COLO668 (cell line): ENCODE results near the gene POM121.
"Not testable (repeated sequence)": the region's sequence is repeated elsewhere in the genome, so short reads cannot be mapped to it uniquely, and the experiment has no call there.

Experiments used
- DNase-seq: peaks from one replicate; lab custom pipeline; 2025; ENCODE audit not compliant: unreplicated experiment; lab: John Stamatoyannopoulos, UW

Gene POM121

GRCh38 chr7:72949276-72949675, 24.4 kb downstream of the POM121 start:
- not testable (repeated sequence) for DNase-seq

GRCh38 chr7:72949686-72950085, 24.8 kb downstream of the POM121 start:
- not testable (repeated sequence) for DNase-seq

GRCh38 chr7:72950432-72950831, 25.5 kb downstream of the POM121 start:
- DNase-seq = not testable (repeated sequence)

GRCh38 chr7:72953901-72954562, 29.1 kb downstream of the POM121 start:
- DNase-seq = not testable (repeated sequence)

- not testable (repeated sequence) for DNase-seq
Observed at GRCh38 chr7:72954563-72955198, 29.8 kb downstream of the POM121 start.

- DNase-seq = not testable (repeated sequence)
Observed at GRCh38 chr7:72960029-72960428, 35.1 kb downstream of the POM121 start.

- not testable (repeated sequence) for DNase-seq
Observed at GRCh38 chr7:72960626-72961345, 35.9 kb downstream of the POM121 start.

GRCh38 chr7:72961346-72961650, 36.4 kb downstream of the POM121 start:
- not testable (repeated sequence) for DNase-seq

GRCh38 chr7:72963056-72963455, 38.2 kb downstream of the POM121 start:
- DNase-seq = not testable (repeated sequence)

GRCh38 chr7:72965186-72965975, 40.5 kb downstream of the POM121 start:
- DNase-seq = not testable (repeated sequence)

- not testable (repeated sequence) for DNase-seq
Observed at GRCh38 chr7:72966892-72967291, 42.0 kb downstream of the POM121 start.

GRCh38 chr7:72968980-72969516, 44.2 kb downstream of the POM121 start, which contains the start of gene TRIM74:
TRIM74 (minus strand) TSS chr7:72969466; CDS start chr7:72966157, 3,309 bp downstream.
- DNase-seq = not testable (repeated sequence)

GRCh38 chr7:72969688-72970087, 44.8 kb downstream of the POM121 start:
- not testable (repeated sequence) for DNase-seq

- not testable (repeated sequence) for DNase-seq
Observed at GRCh38 chr7:72971505-72971904, 46.6 kb downstream of the POM121 start.

GRCh38 chr7:72974781-72975180, 49.9 kb downstream of the POM121 start:
- DNase-seq = not testable (repeated sequence)

GRCh38 chr7:72975656-72976286, 50.9 kb downstream of the POM121 start:
- not testable (repeated sequence) for DNase-seq

- not testable (repeated sequence) for DNase-seq
Observed at GRCh38 chr7:72976434-72976833, 51.5 kb downstream of the POM121 start.

GRCh38 chr7:72980382-72980781, 55.5 kb downstream of the POM121 start:
- not testable (repeated sequence) for DNase-seq

- DNase-seq = not testable (repeated sequence)
Observed at GRCh38 chr7:72982084-72982483, 57.2 kb downstream of the POM121 start.
